H9 (cell line): ENCODE results near the gene C9orf152. TPM values are rescaled to one million over a fixed set of nuclear protein-coding genes. Genes with fewer than 3 reads are reported as not detected.

Experiments
- DNase-seq: peaks from one replicate; pipeline ENCODE4 v3.0.0-alpha.2; 2017
- H2AFZ ChIP-seq: one replicate; pipeline ENCODE4 v1.6.1; 2013; ENCODE audit warnings: mild to moderate bottlenecking, low read length, control low read depth, moderate library complexity
- H2AK5ac ChIP-seq: 2 replicates; pipeline ENCODE4 v1.6.1; 2013; ENCODE audit warnings: low read length, control low read depth, mixed read lengths; ENCODE audit not compliant: insufficient read length
- H2BK120ac ChIP-seq: one replicate; pipeline ENCODE4 v1.6.1; 2013; ENCODE audit warnings: low read depth, mild to moderate bottlenecking, low read length, control low read depth, inconsistent platforms; ENCODE audit not compliant: poor library complexity, severe bottlenecking
- H2BK12ac ChIP-seq: 2 replicates; pipeline ENCODE4 v1.6.1; 2013; ENCODE audit warnings: low read length, control low read depth, mixed read lengths, low read depth; ENCODE audit not compliant: insufficient read length
- H2BK15ac ChIP-seq: 2 replicates; pipeline ENCODE4 v1.6.1; 2013; ENCODE audit warnings: low read depth, low read length, control low read depth
- H2BK20ac ChIP-seq: one replicate; pipeline ENCODE4 v1.6.1; 2013; ENCODE audit warnings: low read depth, mild to moderate bottlenecking, low read length, control low read depth, inconsistent platforms; ENCODE audit not compliant: poor library complexity, severe bottlenecking
- H2BK5ac ChIP-seq: 2 replicates; pipeline ENCODE4 v1.6.1; 2013; ENCODE audit warnings: low read length, control low read depth, mixed read lengths; ENCODE audit not compliant: insufficient read length
- H3K14ac ChIP-seq: 2 replicates; pipeline ENCODE4 v1.6.1; 2013; ENCODE audit warnings: low read length, control low read depth; ENCODE audit not compliant: insufficient read depth
- H3K18ac ChIP-seq: 2 replicates; pipeline ENCODE4 v1.6.1; 2013; ENCODE audit warnings: low read depth, mild to moderate bottlenecking, mixed read lengths, low read length, control low read depth; ENCODE audit not compliant: insufficient read length
- H3K23ac ChIP-seq: 2 replicates; pipeline ENCODE4 v1.6.1; 2013; ENCODE audit warnings: low read length, control low read depth, mixed read lengths, low read depth; ENCODE audit not compliant: insufficient read length
- H3K23me2 ChIP-seq: 2 replicates; pipeline ENCODE4 v1.6.1; 2013; ENCODE audit warnings: low read depth, mild to moderate bottlenecking, mixed read lengths, low read length, control low read depth; ENCODE audit not compliant: insufficient read length, poor library complexity, severe bottlenecking
- H3K27ac ChIP-seq: 2 replicates; pipeline ENCODE4 v1.5.1; 2013; ENCODE audit warnings: low read length, control low read depth, mixed read lengths, low read depth; ENCODE audit not compliant: insufficient read length
- H3K27me3 ChIP-seq: 2 replicates; pipeline ENCODE4 v1.6.1; 2013; ENCODE audit warnings: low read length, control low read depth, inconsistent platforms; ENCODE audit not compliant: insufficient read depth
- H3K4ac ChIP-seq: 2 replicates; pipeline ENCODE4 v1.6.1; 2013; ENCODE audit warnings: low read depth, mild to moderate bottlenecking, control low read depth, inconsistent platforms, low read length, moderate library complexity
- H3K4me1 ChIP-seq: 2 replicates; pipeline ENCODE4 v1.6.1; 2013; ENCODE audit warnings: low read length, control low read depth, inconsistent platforms; ENCODE audit not compliant: insufficient read depth
- H3K4me2 ChIP-seq: 2 replicates; pipeline ENCODE4 v1.6.1; 2013; ENCODE audit warnings: low read length, control low read depth, mixed read lengths; ENCODE audit not compliant: insufficient read length, insufficient read depth
- H3K56ac ChIP-seq: 2 replicates; pipeline ENCODE4 v1.6.1; 2013; ENCODE audit warnings: low read depth, mild to moderate bottlenecking, mixed read lengths, low read length, control low read depth; ENCODE audit not compliant: insufficient read length
- H3K79me1 ChIP-seq: 2 replicates; pipeline ENCODE4 v1.6.1; 2013; ENCODE audit warnings: low read depth, mild to moderate bottlenecking, moderate library complexity, low read length, control low read depth, inconsistent platforms; ENCODE audit not compliant: insufficient read depth, poor library complexity, severe bottlenecking
- H3K79me2 ChIP-seq: 2 replicates; pipeline ENCODE4 v1.6.1; 2013; ENCODE audit warnings: low read length, control low read depth, inconsistent platforms; ENCODE audit not compliant: insufficient read depth
- H3K9ac ChIP-seq: 2 replicates; pipeline ENCODE4 v1.6.1; 2013; ENCODE audit warnings: low read length, control low read depth, mixed read lengths; ENCODE audit not compliant: insufficient read length; ENCODE audit errors: extremely low read depth
- H3K9me3 ChIP-seq: one replicate; pipeline ENCODE4 v1.6.1; 2013; ENCODE audit warnings: low read depth, low read length, inconsistent platforms; ENCODE audit not compliant: control insufficient read depth
- H3T11ph ChIP-seq: one replicate; pipeline ENCODE4 v1.6.1; 2013; ENCODE audit warnings: mild to moderate bottlenecking, low read length, control low read depth, inconsistent platforms
- H4K20me1 ChIP-seq: one replicate; pipeline ENCODE4 v1.6.1; 2013; ENCODE audit not compliant: control insufficient read depth, insufficient read length, insufficient read depth
- H4K5ac ChIP-seq: 2 replicates; pipeline ENCODE4 v1.6.1; 2013; ENCODE audit warnings: low read depth, mild to moderate bottlenecking, mixed read lengths, low read length, control low read depth; ENCODE audit not compliant: insufficient read length
- H4K8ac ChIP-seq: replicated peaks from 2 replicates; pipeline ENCODE4 v1.6.1; 2013; ENCODE audit warnings: low read length, control low read depth, mixed read lengths, low read depth; ENCODE audit not compliant: insufficient read length
- H4K91ac ChIP-seq: 2 replicates; pipeline ENCODE4 v1.6.1; 2013; ENCODE audit warnings: low read depth, mild to moderate bottlenecking, moderate library complexity, mixed read lengths, low read length, control low read depth; ENCODE audit not compliant: insufficient read length
- H3K27ac Mint-ChIP-seq, 3 experiments: 2 replicates in 2 of 3; 3 replicates in 1 of 3; pipeline ENCODE4 v1.8.0; 2020 to 2021; ENCODE audit warnings: mixed read lengths in 3 of 3, mild to moderate bottlenecking in 1 of 3, moderate library complexity in 1 of 3
- H3K27me3 Mint-ChIP-seq: 2 replicates; pipeline ENCODE4 v1.8.0; 2021; ENCODE audit warnings: low read depth, mild to moderate bottlenecking, moderate library complexity, mixed read lengths
- H3K36me3 Mint-ChIP-seq, 3 experiments: 2 replicates in 2 of 3; 3 replicates in 1 of 3; pipeline ENCODE4 v1.8.0; 2020 to 2021; ENCODE audit warnings: low read depth in 3 of 3, mixed read lengths in 3 of 3; ENCODE audit not compliant: insufficient read depth in 1 of 3
- H3K4me1 Mint-ChIP-seq, 2 experiments: 2 replicates each; pipeline ENCODE4 v1.8.0; 2020; ENCODE audit warnings: mixed read lengths in 2 of 2
- H3K4me3 Mint-ChIP-seq, 2 experiments: 2 replicates in 1 of 2; 3 replicates in 1 of 2; pipeline ENCODE4 v1.8.0; 2020 to 2021; ENCODE audit warnings: mild to moderate bottlenecking in 2 of 2, mixed read lengths in 2 of 2, moderate library complexity in 1 of 2
- H3K9me3 Mint-ChIP-seq, 2 experiments: 2 replicates in 1 of 2; 3 replicates in 1 of 2; pipeline ENCODE4 v1.8.0; 2020; ENCODE audit warnings: mild to moderate bottlenecking in 2 of 2, mixed read lengths in 2 of 2, moderate library complexity in 1 of 2
- WGBS: extraction: QIAGEN DNeasy Blood & Tissue Kit; methylation state at CpG from one replicate; pipeline ENCODE4 v1.1.7; 2013; ENCODE audit warnings: missing lambda C conversion rate, low lambda C conversion rate, mixed read lengths; ENCODE audit not compliant: insufficient read length; ENCODE audit errors: extremely low coverage; 5-methylcytosine and 5-hydroxymethylcytosine counted together
- total RNA-seq: library from RNA; stranded (reverse); gene quantifications from 2 replicates; pipeline ENCODE4 v1.2.1, GENCODE V29; 2021
- TF ChIP-seq, protein P1 (sequence below): fragments of 200-600 bp; sonication (generic); conservative IDR thresholded peaks from 3 replicates; pipeline ENCODE4 v1.8.0; 2021; ENCODE audit warnings: antibody characterized with exemption, mild to moderate bottlenecking

The C9orf152 gene
- total RNA-seq, 1 experiment from 2014 or later: not detected

DNA sequence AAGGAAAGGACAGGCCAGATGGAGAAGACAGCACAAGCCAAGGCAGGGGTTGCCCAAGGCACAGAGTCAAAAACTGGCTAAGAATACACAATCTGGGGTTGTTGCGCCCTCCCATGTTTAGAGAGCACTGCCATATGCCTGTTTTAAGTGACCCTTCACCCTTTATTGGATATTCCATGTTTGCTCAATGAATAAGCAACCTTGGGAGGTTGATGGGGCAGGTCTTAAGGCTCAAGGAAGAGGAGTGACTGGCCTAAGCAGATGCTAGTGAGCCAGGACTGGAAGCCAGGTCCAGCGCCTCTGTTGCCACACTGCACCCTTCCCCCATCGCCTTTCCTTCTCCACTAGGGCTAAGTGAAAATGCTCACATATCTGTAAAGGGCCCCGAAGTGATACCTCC lies 41.6 kb upstream of the C9orf152 start:
- Histone ChIP-seq H4K91ac (no peak overlapping the region), H4K8ac (no peak overlapping the region), H2AFZ (no peak overlapping the region), H3K18ac (no peak overlapping the region), H3K4me2 (no peak overlapping the region), H2BK12ac (no peak overlapping the region), H3K9me3 (no peaks in the 10 kb centered on the region), H3K27me3 (no peaks in the 10 kb centered on the region), H3K79me1 (peaks cover 3% of the 10 kb centered on the region), H4K20me1 (no peaks in the 10 kb centered on the region), H3K56ac (no peak overlapping the region), H3K4ac (no peak overlapping the region), H4K5ac (no peak overlapping the region), H3T11ph (no peak overlapping the region), H3K14ac (no peak overlapping the region), H3K23ac (no peak overlapping the region), H2BK5ac (no peak overlapping the region), H3K4me1 (no peaks in the 10 kb centered on the region; the same call in 1 of the 2 replicates), H3K23me2 (no peaks in the 10 kb centered on the region), H3K9ac (no peak overlapping the region), H2BK15ac (no peak overlapping the region; the same call in 1 of the 2 replicates), H3K79me2 (peaks cover 28% of the 10 kb centered on the region; the same call in 1 of the 2 replicates), H3K27ac (no peak overlapping the region), H2BK20ac (no peak overlapping the region), H2BK120ac (no peak overlapping the region), H2AK5ac (no peak overlapping the region)
- Mint-ChIP-seq H3K27ac (no peak overlapping the region; a peak in 2 of 7 replicates), H3K4me3 (no peak overlapping the region), H3K27me3 (no peaks in the 10 kb centered on the region), H3K9me3 (no peaks in the 10 kb centered on the region), H3K36me3 (peaks cover 13 to 52% (median 41%) of the 10 kb centered on the region in 3 experiments), H3K4me1 (peaks cover 17 to 20% of the 10 kb centered on the region in 2 experiments)
- TF ChIP-seq, protein P1, sequence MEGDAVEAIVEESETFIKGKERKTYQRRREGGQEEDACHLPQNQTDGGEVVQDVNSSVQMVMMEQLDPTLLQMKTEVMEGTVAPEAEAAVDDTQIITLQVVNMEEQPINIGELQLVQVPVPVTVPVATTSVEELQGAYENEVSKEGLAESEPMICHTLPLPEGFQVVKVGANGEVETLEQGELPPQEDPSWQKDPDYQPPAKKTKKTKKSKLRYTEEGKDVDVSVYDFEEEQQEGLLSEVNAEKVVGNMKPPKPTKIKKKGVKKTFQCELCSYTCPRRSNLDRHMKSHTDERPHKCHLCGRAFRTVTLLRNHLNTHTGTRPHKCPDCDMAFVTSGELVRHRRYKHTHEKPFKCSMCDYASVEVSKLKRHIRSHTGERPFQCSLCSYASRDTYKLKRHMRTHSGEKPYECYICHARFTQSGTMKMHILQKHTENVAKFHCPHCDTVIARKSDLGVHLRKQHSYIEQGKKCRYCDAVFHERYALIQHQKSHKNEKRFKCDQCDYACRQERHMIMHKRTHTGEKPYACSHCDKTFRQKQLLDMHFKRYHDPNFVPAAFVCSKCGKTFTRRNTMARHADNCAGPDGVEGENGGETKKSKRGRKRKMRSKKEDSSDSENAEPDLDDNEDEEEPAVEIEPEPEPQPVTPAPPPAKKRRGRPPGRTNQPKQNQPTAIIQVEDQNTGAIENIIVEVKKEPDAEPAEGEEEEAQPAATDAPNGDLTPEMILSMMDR: no peak
- no peak for DNase-seq
- WGBS: no CpG with 5 or more reads among the region's 4 CpGs
